ENCODE data around the gene TXNDC8.

Gene TXNDC8

DNA sequence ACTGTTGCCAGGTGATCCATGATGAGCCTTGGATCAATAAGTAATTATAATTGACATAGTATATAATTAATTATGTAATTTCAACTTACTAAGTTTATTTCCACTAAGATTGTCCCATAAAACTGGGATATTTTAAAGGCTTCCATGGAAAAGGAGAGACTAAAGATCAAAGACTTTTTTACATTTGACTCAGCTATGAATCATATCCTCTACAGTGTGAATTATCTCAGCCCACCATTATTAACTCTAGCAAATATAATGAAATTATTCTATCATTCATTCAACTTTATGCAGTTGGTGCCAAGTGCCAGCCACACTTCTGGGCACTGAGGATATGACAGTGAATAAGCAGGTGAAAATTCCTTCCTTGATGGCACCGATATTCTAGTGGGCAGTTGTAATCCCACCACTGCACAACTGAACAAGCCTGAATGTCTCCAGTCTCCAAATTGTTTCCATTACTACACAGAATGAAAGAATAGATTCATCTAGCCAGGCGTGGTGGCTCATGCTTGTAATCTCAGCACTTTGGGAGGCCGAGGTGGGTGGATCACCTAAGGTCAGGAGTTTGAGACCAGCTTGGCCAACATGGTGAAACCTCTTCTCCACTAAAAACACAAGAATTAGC, 59.5 kb downstream of the TXNDC8 start:
- no peaks in the 10 kb centered on the region for H3K36me3 ChIP-seq
- H3K27me3 ChIP-seq, result peaks cover 0 to 5% of the 10 kb centered on the region in 2 donors
- intact Hi-C loops (cut with DNase I; ENCODE audit: low total_unique reads), result no loop called here
- DNase-seq, result no peak
- TF ChIP-seq, protein P1, sequence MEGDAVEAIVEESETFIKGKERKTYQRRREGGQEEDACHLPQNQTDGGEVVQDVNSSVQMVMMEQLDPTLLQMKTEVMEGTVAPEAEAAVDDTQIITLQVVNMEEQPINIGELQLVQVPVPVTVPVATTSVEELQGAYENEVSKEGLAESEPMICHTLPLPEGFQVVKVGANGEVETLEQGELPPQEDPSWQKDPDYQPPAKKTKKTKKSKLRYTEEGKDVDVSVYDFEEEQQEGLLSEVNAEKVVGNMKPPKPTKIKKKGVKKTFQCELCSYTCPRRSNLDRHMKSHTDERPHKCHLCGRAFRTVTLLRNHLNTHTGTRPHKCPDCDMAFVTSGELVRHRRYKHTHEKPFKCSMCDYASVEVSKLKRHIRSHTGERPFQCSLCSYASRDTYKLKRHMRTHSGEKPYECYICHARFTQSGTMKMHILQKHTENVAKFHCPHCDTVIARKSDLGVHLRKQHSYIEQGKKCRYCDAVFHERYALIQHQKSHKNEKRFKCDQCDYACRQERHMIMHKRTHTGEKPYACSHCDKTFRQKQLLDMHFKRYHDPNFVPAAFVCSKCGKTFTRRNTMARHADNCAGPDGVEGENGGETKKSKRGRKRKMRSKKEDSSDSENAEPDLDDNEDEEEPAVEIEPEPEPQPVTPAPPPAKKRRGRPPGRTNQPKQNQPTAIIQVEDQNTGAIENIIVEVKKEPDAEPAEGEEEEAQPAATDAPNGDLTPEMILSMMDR (IDR thresholded peaks at IDR 0.05), result no peak
- H3K9me3 ChIP-seq, result no peaks in the 10 kb centered on the region
- H3K4me1 ChIP-seq, result no peaks in the 10 kb centered on the region
- H3K4me3 ChIP-seq, result no peak overlapping the region
- no peak overlapping the region for H3K27ac ChIP-seq

DNA sequence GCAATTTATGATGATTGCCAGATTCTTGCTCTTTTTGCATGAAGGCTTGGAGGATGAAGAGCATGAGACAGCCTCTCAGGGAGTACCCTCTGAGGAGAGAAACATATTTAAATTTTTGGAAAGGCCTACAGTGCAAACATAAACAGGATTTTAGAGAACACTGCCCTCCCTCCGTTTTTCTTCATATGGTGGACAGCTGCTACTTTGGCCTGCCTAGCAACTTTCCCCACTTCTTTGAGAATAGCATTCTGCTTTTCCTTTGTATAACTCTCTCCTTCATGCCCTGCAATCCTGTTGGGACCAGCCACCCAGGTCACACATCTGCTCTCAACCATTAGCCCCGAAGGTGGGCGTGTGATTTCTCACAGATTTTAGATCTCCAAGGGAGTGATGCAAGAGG, 60.9 kb downstream of the TXNDC8 start:
- TF ChIP-seq, protein P1 (IDR thresholded peaks at IDR 0.05), result no peak
- H3K36me3 ChIP-seq, result no peaks in the 10 kb centered on the region
- H3K27me3 ChIP-seq, result peaks cover 0 to 3% of the 10 kb centered on the region in 2 donors
- H3K4me3 ChIP-seq, result no peak overlapping the region
- no peak overlapping the region for H3K27ac ChIP-seq
- DNase-seq, result no peak
- H3K4me1 ChIP-seq, result no peaks in the 10 kb centered on the region
- intact Hi-C loops (cut with DNase I; ENCODE audit: low total_unique reads), result no loop called here
- no peaks in the 10 kb centered on the region for H3K9me3 ChIP-seq

DNA sequence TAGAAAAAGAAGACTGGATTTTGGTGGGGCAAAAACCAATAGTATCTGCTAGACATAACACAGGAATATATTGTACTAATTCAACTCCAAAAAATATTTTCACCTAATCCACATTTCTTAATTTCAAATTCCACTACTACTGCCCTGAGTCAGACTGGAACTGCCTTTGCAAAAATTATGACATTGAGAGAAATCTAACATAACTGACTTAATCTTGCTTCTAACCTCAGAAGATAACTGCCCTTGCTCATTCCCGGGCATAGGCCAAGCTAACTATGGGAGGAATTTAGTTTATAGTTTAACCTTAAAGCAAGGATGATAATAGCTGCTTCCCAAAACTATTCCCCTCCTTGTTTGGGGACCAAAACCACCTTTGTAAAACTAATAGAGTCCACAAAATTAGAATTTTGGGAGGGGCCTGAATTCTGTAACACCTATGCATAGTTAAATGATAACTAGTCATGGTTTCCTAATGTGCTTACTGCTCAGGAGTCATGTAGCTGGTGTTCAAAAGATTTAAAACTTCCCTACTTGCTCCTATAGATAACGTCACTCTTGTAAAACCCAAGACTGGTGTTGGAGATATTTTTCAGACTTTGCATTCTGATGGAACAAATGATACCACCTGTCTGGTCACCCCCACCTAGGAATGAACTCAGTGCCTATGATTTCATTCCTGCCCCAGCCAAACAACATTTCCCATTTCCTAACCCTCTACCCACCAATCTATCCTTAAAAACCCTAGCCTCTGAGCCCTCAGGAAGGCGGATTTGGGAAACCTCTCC, 67.3 kb downstream of the TXNDC8 start:
- Histone ChIP-seq H3K9me3 (no peaks in the 10 kb centered on the region), H3K27ac (no peak overlapping the region), H3K4me3 (no peak overlapping the region), H3K4me1 (no peaks in the 10 kb centered on the region), H3K36me3 (no peaks in the 10 kb centered on the region), H3K27me3 (no peaks in the 10 kb centered on the region)
- intact Hi-C loops (cut with DNase I; ENCODE audit: low total_unique reads), result no loop called here
- DNase-seq, result no peak
- TF ChIP-seq, protein P1 (IDR thresholded peaks at IDR 0.05), result no peak

DNA sequence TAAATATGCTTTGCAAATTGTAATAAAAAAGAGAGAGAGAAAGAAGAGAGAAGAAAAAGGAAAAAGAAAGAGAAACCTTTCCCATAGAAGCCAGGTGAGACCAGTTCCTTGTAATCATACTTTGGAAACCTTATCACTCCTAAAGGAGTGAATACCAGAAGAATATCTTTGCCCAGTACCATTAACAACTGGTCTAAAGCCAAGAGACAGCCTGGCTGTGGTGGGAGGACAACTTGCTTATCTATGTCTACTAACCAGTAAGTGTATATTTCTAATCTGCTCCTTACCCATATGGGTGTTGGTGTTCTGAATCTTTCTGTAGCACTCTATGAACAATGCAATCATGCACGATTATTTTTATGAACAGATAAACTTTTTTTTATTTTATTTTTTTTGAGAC, 70.9 kb downstream of the TXNDC8 start:
- no peaks in the 10 kb centered on the region for H3K9me3 ChIP-seq
- no peaks in the 10 kb centered on the region for H3K27me3 ChIP-seq
- intact Hi-C loops (cut with DNase I; ENCODE audit: low total_unique reads), result no loop called here
- no peak for DNase-seq
- no peak overlapping the region for H3K27ac ChIP-seq
- TF ChIP-seq, protein P1 (IDR thresholded peaks at IDR 0.05), result no peak
- H3K36me3 ChIP-seq, result no peaks in the 10 kb centered on the region
- H3K4me1 ChIP-seq, result no peaks in the 10 kb centered on the region
- H3K4me3 ChIP-seq, result no peak overlapping the region

DNA sequence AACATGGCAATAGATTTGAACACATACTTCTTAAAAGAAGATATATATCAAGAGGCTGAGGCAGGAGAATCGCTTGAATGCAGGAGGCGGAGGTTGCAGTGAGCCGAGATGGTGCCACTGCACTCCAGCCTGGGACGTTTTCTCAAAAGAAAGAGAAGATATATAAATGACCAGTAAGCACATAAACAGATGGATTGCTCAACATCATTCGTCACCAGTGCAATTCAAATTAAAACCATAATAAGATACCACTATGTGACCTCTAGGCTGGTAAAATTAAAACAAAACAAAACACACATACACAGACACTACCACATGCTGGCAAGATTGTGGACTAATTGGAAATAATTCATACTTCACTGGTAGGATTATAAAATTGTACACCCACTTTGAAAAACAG, 76.0 kb downstream of the TXNDC8 start:
- Histone ChIP-seq H3K27ac (no peak overlapping the region), H3K4me3 (no peak overlapping the region), H3K36me3 (no peaks in the 10 kb centered on the region), H3K9me3 (no peaks in the 10 kb centered on the region), H3K4me1 (peaks cover 0 to 11% (median 3%) of the 10 kb centered on the region in 4 donors), H3K27me3 (no peaks in the 10 kb centered on the region)
- no peak for DNase-seq
- TF ChIP-seq, protein P1 (IDR thresholded peaks at IDR 0.05), result no peak
- intact Hi-C loops (cut with DNase I; ENCODE audit: low total_unique reads), result no loop called here

All from tibial artery (tissue), 4 donors.